NCI-H1694 treated with DMSO at 0.1 percent for 48 hours (cell line): Measurements from ENCODE around the gene STEAP4.
"Not testable (repeated sequence)": the region's sequence is repeated elsewhere in the genome, so short reads cannot be mapped to it uniquely, and the experiment has no call there.

ENCODE experiments used
- DNase-seq: peaks from one replicate; lab custom pipeline; 2025; lab: John Stamatoyannopoulos, UW

Gene STEAP4

DNA sequence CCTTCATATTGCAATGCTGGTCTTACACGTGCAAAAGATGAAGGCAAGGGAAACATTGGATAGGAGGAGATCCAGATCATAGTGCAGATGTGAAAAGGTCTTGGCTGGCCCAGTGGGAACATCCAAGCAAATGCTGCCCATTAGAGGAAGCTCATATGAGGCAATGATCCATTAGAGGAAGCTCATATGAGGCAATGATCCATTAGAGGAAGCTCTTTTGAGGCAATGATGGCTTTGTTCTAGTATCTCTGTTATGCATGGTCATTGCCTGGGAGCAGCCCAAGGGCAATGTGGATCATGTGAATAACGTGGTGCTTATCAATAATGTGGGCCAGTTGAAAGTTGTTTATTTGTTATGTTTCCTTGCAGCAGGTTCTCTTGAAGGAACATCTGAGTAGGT, 37.8 kb downstream of the STEAP4 start:
- DNase-seq: no peak

DNA sequence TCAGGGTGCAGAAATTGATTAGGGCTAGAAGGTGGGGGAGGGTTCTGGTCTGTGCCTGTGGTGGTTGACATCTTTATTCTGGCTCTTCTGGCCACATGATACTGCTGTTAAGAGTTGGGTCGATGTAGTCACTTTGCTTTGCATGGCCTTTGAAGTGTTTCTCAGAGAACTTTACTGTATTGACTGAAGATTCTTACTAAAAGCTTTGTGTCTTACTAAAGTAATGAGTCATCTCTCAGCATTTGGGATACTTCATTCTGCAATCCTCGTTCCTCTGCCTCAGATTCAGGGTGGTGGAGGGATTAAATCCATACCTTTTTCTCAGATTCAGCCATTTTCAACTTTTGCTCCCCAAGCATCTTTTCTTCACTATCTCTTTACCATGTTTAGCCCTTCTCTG, 38.6 kb downstream of the STEAP4 start:
- DNase-seq: no peak

DNA sequence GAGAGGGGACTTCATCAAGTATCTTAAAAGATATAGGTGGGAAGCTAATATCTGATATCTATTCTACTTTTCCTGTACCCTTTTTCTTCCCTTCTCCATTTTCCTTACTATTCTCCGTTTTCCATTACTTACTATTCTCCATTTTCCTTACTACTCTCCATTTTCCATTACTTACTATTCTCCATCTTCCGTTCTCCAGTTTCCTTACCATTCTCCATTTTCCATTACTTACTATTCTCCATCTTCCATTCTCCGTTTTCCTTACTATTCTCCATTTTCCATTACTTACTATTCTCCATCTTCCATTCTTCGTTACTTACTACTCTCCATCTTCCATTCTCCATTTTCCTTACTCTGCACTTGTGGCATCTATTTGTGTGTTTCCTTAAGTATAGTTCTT, 39.3 kb downstream of the STEAP4 start:
- DNase-seq: no peak

DNA sequence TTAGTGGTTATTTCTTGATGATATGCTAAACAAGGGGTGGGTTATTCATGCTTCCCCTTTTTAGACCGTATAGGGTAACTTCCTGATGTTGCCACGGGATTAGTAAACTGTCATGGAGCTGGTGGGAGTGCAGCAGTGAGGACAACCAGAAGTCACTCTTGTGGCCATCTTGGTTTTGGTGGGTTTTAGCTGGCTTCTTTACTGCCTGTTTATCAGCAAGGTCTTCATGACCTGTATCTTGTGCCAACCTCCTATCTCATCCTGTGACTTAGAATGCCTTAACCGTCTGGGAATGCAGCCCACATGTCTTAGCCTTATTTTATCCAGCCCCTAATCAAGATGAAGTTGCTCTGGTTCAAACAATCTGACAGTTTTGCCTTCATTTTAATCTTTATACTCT, 41.7 kb downstream of the STEAP4 start:
- not testable (repeated sequence) for DNase-seq

DNA sequence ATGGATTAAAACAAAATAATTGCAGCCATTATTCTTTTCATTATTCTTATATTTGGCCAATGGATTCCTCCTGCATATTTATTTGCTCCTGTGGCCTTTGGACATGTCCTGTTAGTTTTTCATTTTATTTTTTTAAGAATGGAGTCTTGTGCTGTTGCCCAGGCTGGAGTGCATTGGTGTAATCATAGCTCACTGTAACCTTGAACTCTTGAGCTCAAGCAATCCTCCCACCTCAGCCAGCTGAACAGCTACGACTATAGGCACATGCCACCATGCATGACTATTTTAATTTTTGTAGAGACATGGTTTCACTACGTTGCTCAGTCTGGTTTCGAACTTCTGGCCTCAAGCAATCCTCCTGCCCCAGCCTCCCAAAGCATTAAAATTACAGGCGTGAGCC, 44.1 kb downstream of the STEAP4 start:
- DNase-seq: no peak

DNA sequence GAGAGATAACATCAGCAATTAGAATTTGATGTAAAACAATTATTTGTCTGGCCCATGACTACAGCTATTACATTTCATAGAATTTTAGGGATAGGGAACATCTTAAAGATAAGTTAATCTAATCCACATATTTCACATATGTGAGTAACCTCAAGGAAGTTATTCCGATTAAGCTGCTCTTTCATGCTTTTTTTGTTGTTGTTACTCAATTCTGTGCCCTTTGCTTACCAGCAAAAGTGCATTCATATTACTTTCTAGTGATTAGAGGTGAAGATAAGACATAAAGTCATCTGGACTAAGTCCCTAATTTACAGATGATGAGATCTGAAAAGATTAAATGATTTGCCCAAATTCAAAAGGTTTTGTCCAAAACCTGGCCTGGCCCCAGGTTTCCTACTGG, 46.0 kb downstream of the STEAP4 start:
- DNase-seq: no peak

DNA sequence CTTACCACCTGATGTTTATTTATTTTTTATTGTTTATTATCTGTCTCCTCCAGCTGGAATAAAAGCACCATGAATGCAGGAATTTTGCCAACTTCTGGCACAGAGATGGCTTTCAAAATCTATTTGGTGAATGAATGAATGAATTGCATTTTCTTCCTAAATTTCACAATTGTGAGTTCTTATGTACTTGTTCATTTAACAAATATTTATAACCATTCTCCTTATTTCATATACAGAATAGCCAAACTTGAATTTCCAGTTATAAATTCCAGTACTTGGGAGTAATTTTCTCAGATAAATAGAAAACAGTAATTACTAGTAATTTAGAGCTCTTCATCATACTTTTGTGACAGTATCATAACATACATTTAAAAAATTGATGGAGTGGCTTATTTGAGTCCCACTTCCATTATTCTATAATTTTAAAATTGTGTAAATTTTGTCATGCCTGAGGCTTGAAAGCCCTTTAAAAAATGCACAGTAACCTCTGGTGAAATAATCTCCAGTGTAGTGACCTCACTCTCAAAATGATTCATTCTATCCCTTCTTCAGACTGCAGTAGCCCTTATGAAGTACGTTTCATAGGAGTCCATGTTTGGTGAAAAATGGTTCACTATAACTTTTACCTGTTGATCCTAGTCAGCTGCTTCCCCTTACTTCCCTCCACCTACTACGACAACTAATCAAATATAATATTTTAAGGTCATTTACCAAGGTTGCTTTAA, 46.9 kb downstream of the STEAP4 start:
- DNase-seq: no peak

DNA sequence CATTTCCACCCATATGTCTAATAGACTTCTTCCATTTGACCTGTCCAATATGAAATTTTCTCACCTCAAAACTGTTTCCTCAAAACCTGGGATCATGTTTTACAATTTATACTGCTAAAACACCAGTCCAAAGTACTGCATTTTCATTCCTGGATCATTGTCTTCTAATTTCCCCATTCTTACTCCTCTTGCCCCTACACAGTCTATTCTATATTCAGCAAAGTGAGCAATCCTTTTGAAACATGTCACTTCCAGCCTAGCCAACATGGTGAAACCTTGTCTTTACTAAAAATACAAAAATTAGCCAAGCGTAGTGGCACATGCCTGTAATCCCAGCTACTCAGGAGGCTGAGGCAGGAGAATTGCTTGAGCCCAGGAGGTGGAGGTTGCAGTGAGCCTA, 48.4 kb downstream of the STEAP4 start:
- DNase-seq: not testable (repeated sequence)

DNA sequence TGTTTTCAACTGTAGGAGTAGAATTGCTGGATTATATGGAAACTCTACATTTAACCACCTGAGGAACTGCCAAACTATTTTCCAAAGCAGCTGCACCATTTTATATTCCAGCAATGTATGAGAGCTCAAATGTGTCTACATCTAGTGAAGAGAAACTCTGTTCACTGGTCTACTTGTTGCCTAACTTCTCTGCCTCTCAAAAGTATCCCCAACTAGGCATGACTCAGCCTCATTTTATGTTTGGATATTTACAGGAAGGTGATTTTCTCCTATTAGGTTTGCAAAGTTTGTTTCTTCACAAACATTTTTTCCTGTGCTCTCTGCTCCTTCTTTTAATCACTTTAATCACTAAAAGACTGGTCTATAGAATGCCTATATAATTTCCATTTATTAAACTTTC, 49.8 kb downstream of the STEAP4 start:
- DNase-seq: no peak

DNA sequence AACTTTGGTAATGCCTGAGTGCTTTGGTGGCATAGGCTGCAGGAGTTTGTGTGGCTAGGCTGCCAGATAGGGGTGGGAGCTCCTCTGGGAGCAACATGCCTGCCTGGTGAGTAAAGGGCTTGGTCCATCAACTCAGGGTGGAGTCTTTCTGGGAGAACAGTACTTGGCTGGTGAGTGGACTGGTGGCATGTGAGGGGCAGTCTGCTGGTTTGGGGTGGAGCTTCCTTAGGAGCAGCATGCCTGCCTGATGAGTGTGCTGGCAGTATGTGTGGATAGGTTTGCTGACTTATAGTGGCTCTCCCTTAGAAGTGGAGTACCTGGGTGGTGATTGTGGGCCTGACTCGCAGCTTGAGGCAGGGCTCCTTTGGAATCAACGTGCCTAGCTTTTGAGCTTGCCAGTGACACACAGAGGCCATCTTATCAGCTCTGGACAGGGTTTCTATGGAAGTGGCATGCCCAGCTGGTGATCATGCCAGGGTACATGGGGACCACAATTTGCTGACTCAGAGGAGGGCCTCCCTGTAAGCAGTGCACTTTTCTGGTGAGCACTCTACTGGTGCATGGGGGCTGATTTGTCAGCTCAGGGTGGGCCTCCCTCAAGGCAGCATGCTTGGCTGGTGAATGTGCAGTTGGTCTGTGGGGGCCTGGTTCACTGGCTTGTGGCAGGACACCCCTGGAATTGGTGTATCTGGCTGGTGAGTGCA, 51.8 kb downstream of the STEAP4 start:
- DNase-seq: no peak

DNA sequence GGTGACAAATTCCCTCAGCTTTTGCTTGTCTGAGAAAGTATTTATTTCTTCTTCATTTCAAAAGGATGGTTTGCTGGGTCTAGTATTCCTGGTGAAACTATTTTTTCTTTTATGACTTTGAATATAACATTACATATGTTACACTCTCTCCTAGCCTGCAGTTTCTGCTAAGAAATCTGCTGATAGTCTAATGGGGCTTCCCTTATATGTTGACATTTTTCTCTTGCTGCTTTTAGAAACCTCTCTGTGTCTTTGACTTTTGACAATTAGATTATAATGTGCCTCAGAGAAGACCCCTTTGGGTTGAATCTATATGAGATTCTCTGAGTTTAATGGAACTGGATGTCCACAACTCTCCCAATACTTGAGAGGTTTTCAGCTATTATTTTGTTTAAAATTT, 53.1 kb downstream of the STEAP4 start:
- DNase-seq: no peak

DNA sequence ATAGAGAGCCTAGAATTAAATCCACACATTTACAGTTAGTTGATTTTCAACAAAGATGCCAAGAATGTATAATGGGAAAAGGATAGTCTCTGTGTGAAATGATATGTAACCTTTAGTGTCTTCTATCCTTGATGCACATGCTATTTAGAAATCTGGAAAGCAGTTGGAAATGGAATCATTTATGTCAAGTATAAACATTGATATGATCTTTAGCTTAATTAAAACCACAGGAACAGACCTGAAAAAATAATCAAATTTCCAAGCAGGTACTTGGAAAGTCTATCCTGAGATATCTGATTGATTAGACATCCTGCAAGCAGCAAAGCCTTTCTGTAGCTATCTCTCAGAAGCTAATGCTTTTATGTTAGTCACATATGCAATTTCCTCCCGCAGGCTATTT, 62.4 kb downstream of the STEAP4 start:
- no peak for DNase-seq

DNA sequence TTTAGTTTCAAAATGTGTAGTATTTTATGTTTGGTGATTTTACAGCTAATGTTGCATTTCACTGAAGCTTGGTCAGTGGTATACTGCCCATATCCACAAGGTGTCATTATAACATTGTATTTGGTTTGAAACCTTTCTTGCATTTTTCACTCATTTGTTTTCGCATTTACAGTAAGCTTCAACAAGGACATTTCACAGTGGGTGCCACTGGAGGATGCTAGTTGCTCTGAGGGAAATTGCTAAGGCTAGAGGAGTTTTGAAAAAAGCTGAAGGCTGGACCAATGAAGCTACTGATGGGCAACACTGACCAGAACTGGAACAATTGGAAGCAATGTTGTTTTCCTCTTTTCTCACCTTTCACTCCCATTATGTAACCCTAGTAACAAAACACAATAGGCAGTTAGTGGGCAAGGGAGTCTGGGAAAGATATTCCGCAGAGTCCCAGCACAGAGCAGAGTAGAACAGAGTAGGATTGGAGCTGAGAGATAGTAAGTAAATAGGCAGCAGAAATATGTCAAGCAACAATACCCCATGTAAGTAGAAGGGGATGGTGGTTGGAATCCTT, 63.3 kb downstream of the STEAP4 start:
- peak; percentile 45 for DNase-seq

DNA sequence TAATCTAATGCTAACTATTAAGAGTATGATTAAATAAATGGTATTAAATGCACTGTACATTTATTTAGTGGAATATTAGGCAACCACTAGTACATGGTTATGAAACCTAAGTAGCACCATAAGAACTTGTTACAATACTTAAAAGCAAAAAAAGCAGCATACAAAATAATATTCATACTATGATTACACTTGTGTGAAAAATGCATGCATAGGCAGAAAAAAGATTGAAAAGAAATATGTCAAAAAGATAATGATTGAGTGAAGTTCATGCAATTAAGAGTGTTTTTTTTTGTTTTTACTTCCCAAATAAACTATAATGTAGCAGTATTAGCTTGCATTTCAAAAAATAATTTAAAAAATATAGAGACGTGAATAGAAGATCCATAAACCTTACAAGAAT, 66.8 kb downstream of the STEAP4 start:
- DNase-seq: no peak

DNA sequence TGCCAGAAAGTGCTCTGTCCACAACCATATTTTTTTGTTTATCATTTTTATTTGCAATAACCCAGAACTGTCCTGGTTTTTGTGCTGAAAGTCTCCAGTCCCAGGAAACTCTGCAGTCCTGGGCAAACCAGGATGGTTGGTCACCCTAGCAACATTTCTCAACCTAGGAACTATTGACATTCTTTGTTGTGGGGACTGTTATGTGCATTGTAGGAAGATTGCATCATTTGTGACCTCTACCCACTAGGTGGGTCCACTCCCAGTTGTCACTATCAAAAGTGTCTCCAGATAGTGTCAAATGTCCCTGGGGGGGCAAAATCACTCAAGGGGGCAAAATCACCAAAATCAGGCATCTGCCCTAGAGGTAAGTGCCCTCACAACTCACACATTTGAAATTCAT, 72.9 kb downstream of the STEAP4 start:
- DNase-seq: no peak

DNA sequence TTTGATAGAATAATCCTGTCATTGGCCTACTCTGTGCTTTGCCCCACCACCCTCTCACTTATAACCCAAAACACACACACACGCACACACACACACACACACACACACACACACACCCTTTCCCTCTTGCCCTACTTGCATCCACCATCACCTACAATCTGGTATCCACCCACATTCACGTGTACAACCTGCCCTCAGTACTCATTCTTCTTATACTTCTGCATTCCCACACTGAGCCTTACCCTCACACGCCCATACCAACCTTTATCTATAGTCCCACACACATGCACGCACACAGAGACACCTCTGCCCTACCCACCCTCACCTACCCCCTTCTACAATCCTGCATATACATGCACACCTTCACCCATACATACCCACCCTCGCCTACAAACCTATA, 76.0 kb downstream of the STEAP4 start:
- DNase-seq: no peak

DNA sequence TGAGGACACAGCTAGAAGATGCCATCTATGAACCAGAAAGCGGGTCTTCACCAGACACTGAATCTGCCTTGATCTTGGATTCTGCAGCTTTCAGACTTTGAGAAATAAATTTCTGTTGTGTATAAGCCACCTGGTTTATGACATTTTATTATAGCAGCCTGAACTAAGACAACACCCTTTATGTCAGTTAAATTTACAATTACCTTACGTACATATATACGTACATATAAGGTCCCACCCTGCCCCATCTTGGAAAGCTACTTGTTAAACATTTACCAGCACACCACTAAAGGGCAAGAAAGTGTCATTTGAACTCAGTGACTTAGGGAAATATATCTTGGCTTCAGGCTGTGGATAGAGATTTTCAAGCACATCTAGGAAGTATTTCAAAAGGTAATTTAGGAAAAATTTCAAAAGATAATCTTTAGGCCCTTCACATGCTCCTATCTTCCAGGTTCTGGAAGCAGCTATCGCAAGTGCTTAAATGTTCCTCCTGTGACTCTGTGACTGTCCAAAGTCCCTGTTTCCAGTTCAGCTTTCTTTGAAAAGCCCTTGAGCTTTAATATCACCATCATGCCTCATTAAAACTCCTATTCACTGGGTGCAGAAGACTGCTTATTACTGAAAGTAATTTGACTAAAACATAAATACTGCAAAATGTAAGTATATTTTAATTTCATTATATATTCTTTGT, 77.2 kb downstream of the STEAP4 start:
- DNase-seq: no peak

DNA sequence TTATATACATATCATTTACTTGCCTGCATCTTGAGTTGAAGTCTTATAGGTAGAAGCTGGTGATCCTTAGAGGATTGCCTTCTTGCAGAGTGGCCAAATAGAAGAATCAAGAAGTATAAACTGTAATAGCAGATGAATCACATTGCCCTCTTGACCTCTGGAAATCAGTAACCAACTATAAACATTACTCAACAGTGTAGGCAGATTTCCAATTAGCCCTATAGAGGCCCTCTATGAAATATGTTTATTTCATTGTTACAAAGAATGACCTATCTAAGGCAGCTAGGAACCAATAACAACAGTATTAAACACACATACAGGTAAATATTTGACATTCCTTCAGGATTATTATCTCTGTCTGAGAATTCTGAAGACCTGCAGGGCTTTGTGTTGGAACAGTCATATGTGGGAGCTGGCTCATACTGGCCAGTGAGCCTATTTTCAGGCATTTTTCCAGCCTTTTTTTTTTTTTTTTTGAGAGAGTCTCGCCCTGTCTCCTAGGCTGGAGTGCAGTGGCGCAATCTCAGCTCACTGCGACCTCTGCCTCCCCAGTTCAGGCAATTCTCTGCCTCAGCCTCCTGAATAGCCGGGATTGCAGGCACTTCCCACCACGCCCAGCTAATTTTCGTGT, 79.7 kb downstream of the STEAP4 start:
- no peak for DNase-seq

DNA sequence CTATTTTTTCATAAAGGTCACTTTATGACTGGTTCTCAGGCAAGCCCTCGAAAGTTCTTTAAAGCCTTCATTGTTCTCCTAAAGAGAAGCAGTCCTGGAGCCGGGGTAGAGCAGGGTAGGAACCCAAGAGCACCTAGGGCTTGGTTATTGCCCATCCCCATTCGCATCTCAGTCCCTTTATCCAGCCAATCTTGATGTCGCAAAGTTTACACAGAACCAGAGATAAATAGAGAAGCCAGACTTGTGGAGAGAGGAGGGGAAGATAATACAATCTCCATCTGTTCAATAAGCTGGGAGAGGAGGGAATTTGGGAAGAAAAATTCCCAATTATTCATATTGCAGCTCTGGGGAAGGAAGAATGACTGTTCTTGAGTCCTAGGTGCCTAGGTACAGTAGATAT, 80.5 kb downstream of the STEAP4 start:
- DNase-seq: no peak

DNA sequence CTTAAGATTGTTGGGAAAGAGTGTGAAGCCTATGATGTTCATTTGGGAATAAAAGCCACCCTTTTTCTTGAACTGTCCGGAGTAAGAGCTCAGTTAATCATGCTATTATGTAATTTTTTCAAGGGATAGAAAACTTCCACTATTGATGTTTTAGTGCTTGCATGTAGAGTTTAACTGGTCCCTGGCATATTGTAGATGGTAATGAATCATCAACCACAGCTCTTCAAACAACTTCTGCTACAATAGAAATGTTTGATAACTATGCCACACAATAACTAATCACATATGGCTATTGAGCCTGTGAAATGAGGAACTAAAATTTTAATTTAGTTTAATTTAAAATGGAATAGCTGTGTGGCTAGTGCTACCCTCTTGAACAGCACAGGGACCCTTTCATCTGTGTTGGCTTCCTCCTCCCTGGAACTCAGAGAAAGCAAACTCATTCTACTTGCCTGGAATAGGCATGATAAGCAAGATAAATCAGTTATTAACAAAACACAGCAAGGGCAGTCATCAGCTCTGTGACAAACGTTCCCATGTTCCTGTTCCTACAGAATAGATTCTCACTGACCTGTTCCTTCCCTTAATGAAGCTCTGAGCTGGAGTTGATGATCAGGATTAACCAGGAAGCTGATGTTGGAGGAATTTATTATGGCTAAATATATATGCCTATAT, 82.0 kb downstream of the STEAP4 start:
- DNase-seq: no peak

DNA sequence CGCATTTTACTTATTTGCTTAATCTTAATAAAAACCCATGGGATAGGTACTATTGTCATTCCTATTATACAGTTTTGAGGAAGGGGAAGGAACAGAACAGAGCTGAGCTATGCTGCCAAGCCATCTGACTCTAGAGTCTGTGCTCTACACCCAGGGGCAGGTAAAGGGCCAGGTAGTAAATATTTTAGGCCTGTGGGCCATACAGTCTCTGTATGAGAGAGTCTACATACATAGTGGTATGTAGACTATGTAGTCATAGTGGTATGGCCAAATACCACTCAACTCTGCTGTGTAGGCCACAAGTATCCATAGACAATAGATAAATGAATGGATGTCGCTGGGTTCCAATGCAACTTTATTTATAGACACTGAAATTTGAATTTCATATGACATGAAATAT, 83.4 kb downstream of the STEAP4 start:
- no peak for DNase-seq
